Measurements from ENCODE around the gene MECR.

MECR gene

DNA sequence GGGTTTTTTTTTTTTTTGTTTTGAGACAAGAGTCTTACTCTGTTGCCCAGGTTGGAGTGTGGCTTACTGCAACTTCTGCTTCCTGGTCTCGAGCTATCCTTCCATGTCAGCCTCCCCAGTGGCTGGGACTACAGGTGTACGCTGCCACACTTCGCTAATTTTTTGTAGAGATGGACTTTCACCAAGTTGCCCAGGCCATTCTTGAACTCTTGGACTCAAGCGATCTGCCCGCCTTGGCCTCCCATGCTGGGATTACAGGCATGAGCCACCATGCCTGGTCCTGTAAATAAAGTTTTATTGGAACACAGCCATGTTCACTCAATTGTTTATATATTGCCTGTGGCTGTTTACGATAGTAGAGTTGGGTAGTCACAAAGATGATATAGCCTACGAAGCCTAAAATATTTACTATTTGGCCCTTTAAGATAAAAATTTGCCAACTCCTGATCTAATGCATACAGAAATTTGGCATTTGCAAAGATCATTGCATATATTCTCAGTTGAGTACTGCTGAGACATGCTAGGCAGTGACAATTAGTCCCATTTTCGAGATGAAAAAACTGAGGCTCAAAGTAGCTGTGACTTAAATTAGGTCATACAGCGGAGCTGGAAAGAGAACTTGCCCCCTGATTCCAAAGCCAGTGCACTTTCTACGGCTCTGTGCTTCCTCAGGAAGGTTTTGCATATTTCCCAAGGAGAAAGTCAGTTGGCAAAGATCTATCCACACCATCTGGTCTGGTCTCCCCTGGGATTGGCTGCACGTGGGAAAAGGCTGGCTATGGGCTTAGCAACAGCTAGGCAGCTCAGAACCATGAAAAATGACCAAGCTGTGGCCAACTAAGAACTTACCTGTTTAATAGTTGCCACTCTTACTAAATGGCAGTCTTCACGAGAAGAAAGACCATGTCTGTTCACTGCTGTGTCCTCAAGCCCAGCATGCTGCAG lies 19.4 kb downstream of the MECR start:
- peaks cover 6% of the 10 kb centered on the region for H3K4me1 ChIP-seq
- no peaks in the 10 kb centered on the region for H3K27me3 ChIP-seq (ENCODE audit: control insufficient read depth, insufficient read depth, low read length)
- no peaks in the 10 kb centered on the region for H3K9me3 ChIP-seq (ENCODE audit: control insufficient read depth, low read length)
- H3K9ac ChIP-seq, result no peak overlapping the region
- H3K4me2 ChIP-seq (ENCODE audit: low read length), result no peak overlapping the region
- TF ChIP-seq, protein P1, sequence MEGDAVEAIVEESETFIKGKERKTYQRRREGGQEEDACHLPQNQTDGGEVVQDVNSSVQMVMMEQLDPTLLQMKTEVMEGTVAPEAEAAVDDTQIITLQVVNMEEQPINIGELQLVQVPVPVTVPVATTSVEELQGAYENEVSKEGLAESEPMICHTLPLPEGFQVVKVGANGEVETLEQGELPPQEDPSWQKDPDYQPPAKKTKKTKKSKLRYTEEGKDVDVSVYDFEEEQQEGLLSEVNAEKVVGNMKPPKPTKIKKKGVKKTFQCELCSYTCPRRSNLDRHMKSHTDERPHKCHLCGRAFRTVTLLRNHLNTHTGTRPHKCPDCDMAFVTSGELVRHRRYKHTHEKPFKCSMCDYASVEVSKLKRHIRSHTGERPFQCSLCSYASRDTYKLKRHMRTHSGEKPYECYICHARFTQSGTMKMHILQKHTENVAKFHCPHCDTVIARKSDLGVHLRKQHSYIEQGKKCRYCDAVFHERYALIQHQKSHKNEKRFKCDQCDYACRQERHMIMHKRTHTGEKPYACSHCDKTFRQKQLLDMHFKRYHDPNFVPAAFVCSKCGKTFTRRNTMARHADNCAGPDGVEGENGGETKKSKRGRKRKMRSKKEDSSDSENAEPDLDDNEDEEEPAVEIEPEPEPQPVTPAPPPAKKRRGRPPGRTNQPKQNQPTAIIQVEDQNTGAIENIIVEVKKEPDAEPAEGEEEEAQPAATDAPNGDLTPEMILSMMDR (IDR thresholded peaks at IDR 0.05), result no peak
- H3K79me2 ChIP-seq, result no peaks in the 10 kb centered on the region
- no peak overlapping the region for H2AFZ ChIP-seq
- H3K4me3 ChIP-seq (ENCODE audit: low read depth, low read length), result no peak overlapping the region
- no peaks in the 10 kb centered on the region for H3K36me3 ChIP-seq (ENCODE audit: control insufficient read depth, insufficient read depth, low read length)
- H3K27ac ChIP-seq, result no peak overlapping the region

DNA sequence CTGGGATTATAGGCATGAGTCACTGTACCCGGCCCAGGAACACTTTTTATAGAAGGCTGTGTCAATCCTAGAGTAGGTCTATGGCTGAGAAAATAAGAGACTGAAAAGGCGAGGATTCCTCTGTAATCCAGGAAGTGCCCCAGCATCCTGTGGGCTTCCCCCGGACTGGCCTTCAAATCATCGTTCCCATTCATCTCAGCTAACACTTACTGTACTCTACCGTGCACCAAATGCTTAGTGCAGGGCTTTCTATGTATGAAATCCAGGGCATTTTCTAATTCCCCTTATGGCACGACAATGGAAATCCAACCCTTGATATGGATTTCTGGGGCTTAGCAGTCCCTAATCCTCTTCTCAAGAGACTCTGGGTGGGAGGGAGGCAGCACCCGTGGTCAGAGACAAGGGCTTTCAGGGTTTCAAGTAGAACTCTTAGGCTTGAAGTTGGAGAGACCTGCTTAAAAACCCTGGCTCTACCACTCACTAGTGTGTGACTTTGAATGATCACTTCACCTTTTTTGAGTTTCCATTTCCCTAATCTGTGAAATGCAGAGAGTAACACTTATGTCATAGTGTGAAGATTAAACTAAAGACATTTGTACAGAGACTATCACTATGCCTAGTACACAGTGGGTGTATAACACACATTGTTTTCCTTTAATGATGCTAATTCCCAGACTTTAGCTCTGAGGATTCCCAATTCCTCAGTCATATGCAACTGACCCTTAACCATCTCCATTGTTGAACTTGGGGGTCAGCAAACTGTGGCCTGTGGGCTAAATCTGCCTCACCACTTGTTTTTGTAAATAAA lies 20.3 kb downstream of the MECR start:
- H3K9ac ChIP-seq, result no peak overlapping the region
- no peak overlapping the region for H3K4me3 ChIP-seq (ENCODE audit: low read depth, low read length)
- TF ChIP-seq, protein P1 (IDR thresholded peaks at IDR 0.05), result no peak
- no peak overlapping the region for H2AFZ ChIP-seq
- H3K4me1 ChIP-seq, result peaks cover 2% of the 10 kb centered on the region
- no peaks in the 10 kb centered on the region for H3K36me3 ChIP-seq (ENCODE audit: control insufficient read depth, insufficient read depth, low read length)
- no peaks in the 10 kb centered on the region for H3K9me3 ChIP-seq (ENCODE audit: control insufficient read depth, low read length)
- no peak overlapping the region for H3K27ac ChIP-seq
- no peak overlapping the region for H3K4me2 ChIP-seq (ENCODE audit: low read length)
- H3K79me2 ChIP-seq, result no peaks in the 10 kb centered on the region
- no peaks in the 10 kb centered on the region for H3K27me3 ChIP-seq (ENCODE audit: control insufficient read depth, insufficient read depth, low read length)

DNA sequence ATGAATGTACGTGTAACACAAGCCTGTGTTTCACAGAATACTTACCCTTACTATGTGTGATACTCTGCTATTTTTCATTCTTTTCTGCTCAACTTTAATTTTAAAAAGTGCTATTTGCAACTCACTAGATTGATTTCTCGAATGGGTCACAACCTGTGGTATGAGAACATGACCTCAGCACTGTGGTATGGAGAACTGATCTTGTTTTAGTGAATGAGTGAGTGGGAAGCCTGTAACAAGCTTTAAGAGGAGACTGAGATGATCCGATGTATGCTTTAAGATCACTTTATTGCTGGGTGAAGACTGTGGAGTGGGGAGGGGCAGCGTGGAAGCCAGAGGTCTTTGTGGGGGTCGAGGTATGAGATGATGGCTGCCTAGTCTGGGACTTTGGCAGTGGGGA lies 21.6 kb downstream of the MECR start:
- Histone ChIP-seq H3K9me3 (ENCODE audit: control insufficient read depth, low read length) (no peaks in the 10 kb centered on the region), H3K4me2 (ENCODE audit: low read length) (no peak overlapping the region), H3K27ac (no peak overlapping the region), H3K4me3 (ENCODE audit: low read depth, low read length) (no peak overlapping the region), H3K79me2 (no peaks in the 10 kb centered on the region), H3K9ac (no peak overlapping the region), H3K4me1 (peaks cover 2% of the 10 kb centered on the region), H3K27me3 (ENCODE audit: control insufficient read depth, insufficient read depth, low read length) (no peaks in the 10 kb centered on the region), H3K36me3 (ENCODE audit: control insufficient read depth, insufficient read depth, low read length) (no peaks in the 10 kb centered on the region), H2AFZ (no peak overlapping the region)
- TF ChIP-seq, protein P1 (IDR thresholded peaks at IDR 0.05), result no peak

DNA sequence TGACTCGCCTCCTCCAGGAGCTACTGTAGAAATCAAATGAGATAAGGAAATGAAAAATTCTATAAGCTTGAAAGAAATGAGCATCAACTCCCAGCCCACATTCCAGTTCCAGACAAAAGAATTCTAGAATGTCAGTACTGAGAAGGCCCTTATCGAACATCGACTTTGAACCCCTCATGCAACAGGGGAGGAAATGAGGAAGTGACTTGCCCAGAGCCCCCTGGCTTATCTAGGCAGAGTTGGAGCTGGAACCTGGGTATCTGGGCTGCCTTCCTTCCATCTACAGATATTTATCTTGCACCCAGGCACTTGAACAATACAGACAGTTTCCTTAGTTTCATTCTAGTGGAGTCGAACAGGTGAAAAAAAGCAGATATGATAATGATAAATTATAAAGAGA lies 22.3 kb downstream of the MECR start:
- no peak overlapping the region for H3K4me3 ChIP-seq (ENCODE audit: low read depth, low read length)
- no peaks in the 10 kb centered on the region for H3K27me3 ChIP-seq (ENCODE audit: control insufficient read depth, insufficient read depth, low read length)
- TF ChIP-seq, protein P1 (IDR thresholded peaks at IDR 0.05), result no peak
- no peaks in the 10 kb centered on the region for H3K9me3 ChIP-seq (ENCODE audit: control insufficient read depth, low read length)
- H2AFZ ChIP-seq, result no peak overlapping the region
- H3K9ac ChIP-seq, result no peak overlapping the region
- H3K79me2 ChIP-seq, result no peaks in the 10 kb centered on the region
- H3K36me3 ChIP-seq (ENCODE audit: control insufficient read depth, insufficient read depth, low read length), result no peaks in the 10 kb centered on the region
- no peak overlapping the region for H3K27ac ChIP-seq
- H3K4me2 ChIP-seq (ENCODE audit: low read length), result no peak overlapping the region
- H3K4me1 ChIP-seq, result peaks cover 2% of the 10 kb centered on the region

Data from parathyroid adenoma (tissue), 2 donors.